GM12873 (cell line): ENCODE results near the gene PPP3CA.

Experiments
- TF ChIP-seq, protein P1 (sequence below): IDR thresholded peaks from 2 replicates; pipeline ENCODE4 v1.5.1; 2012; ENCODE audit warnings: low read depth, mild to moderate bottlenecking, moderate library complexity, low read length, control low read depth; ENCODE audit not compliant: insufficient read depth; ENCODE audit errors: missing control alignments

Gene PPP3CA

DNA sequence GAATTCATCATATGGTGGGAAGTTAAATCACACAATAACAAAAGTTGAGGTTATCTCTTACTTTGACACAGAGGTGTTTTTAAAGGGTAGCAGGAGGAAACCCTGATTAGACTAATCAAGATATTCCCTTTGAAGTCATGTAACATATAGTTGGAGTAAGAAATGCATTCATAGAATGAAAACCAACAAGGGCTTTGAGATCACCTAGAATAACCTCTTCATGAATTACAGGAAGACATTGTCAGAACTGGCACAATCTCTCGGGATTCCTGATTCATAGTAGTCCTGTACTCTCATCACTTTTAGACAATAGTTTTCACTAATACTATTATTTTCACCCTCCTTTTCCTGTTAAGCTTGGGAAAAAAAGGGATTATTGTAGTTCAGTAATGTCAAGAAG is 170.2 kb downstream of the PPP3CA start:
- TF ChIP-seq, protein P1, sequence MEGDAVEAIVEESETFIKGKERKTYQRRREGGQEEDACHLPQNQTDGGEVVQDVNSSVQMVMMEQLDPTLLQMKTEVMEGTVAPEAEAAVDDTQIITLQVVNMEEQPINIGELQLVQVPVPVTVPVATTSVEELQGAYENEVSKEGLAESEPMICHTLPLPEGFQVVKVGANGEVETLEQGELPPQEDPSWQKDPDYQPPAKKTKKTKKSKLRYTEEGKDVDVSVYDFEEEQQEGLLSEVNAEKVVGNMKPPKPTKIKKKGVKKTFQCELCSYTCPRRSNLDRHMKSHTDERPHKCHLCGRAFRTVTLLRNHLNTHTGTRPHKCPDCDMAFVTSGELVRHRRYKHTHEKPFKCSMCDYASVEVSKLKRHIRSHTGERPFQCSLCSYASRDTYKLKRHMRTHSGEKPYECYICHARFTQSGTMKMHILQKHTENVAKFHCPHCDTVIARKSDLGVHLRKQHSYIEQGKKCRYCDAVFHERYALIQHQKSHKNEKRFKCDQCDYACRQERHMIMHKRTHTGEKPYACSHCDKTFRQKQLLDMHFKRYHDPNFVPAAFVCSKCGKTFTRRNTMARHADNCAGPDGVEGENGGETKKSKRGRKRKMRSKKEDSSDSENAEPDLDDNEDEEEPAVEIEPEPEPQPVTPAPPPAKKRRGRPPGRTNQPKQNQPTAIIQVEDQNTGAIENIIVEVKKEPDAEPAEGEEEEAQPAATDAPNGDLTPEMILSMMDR, result no peak

DNA sequence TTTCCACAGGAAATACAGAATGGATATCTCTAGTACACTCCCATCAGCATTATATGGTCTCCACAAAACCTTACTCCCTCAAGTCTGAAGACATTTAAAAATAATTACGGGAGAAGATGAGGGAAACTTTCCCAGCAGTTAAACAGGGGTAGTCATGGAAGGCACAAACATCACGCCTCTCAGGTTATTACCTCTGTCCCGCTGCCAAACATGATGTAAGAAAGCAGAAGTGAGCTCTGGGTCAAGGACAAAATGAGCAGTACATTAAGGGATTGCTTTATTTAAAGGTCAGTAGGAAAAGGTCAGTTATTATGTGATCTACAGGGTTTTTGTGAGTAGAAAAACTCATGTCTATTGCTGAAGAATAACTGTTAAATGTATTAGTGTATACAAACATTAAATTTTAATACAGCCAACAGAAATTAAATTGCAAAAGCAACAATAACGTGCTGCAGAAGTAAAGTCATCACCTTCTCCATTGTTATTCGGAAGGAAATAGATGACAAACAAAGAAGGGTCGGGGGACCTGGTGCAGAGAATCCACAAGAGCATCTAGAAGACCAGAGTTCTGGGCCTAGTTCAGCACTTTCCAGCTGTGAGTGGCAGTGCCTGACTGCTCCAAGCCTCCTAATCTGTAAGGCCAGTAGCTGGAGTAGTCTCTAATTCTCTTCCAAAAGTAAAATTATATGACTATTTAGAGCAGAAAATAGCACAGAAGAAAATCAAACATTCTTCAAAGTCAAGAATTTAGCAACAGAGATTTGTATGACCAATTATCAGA is 171.2 kb downstream of the PPP3CA start:
- TF ChIP-seq, protein P1, result no peak

DNA sequence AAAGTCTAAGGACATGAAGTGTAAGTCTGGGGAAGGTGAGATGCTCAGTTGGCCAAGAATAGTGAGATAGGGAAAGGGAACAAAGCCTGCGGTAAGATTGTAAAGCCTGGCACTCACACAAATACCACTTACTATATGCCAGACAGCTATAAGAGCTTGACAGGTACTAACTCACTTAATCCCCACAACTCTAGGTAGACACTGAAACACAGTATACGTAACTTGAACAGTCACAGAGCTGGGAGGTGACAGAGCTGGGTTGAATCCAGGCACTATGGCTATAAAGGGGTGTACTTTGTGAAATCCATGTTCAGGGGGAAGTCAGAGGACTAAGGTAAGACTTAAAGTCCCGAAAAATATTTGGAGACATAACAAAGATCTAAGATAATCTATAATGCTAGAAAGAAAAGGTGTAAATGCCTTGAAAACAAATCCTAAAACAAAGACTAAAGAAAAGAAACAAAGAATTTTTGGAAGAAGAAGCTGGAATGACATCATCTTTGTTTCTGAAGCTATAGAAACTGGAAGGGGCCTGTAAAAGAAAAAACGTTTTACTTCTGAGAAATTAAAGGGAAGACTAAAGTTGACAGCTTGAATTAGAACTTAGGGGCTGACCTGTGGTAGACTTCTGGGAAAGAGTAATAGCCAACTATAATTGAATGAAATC is 172.5 kb downstream of the PPP3CA start:
- TF ChIP-seq, protein P1, result no peak

DNA sequence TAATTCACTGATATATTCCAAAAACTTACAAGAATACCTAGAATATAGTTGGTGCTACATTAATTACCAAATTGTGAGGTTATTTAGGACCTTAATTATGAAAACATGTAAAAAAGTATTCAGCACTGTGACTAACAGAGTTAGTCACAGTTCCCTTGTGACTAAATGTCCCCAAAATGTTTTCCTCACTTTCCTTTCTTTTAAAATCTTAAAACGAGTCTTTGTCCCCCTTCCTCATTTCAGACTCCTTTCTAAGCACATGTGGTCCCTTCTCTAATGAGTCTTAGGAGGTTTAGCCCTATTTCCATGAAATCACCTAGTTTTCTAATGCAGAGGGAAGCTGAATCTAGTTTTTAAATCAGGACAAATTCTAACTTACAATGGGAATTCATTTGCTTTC is 175.0 kb downstream of the PPP3CA start:
- TF ChIP-seq, protein P1, result no peak

DNA sequence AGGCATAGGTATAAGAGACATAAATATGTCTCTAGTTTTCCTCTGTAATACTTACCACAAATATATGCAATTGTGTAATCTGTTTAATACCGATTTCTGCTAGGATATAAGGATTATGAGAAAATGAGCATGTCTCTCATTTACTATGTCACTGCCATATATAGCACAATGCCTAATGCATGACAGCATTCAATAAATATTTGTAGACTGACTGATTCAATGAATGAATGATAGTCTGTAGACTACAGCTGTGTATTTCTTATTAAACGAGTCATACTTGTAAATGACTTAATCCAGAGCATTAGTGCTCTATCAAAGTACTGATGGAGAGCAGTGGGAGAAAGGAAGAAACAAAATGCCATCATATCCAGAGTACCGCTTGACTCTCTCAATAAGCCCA is 175.6 kb downstream of the PPP3CA start:
- TF ChIP-seq, protein P1, result no peak

DNA sequence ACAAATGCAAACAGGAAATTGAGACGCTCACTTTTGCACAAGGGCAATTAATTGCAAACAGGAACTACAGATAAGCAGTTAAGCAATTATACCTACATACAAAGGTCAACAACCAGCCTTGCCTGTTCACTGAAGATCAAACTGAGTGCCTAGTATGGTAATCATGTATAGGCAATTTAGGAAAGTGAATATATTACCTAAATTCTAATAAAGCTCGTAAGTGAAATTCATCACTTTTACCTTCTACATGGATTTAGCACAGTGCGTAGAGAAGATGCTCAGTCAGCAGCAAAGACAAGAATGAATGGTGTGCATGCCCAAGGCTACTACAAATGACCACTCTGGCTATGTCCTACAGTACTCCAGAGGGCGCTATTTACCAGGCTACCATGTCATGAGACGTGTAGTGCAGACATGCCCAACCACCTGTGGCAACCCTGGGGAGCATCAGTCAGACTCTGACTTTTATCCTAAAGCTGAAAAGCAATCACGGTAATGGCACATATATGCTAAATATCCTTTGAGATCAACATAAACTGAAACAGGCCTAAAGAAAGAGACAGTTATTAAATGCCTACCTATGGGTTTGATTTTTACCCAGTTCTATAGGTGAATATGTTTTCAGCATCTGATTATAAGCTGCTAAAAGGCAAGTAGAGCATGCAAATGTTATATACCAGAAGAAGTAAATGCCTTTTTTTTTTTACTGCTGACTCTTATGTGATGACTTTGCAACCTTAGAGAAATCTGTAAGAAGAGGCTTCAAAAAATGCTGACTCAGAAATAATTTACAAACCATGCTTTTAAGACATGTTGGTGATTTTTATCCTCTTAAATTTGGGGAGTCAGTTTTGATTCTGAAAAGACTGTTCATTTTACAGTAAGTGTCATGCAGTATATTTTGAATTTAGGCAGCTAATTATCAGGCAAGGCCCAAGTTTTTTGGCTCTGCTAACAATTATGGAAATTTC is 178.0 kb downstream of the PPP3CA start:
- TF ChIP-seq, protein P1, result peak; percentile 83

DNA sequence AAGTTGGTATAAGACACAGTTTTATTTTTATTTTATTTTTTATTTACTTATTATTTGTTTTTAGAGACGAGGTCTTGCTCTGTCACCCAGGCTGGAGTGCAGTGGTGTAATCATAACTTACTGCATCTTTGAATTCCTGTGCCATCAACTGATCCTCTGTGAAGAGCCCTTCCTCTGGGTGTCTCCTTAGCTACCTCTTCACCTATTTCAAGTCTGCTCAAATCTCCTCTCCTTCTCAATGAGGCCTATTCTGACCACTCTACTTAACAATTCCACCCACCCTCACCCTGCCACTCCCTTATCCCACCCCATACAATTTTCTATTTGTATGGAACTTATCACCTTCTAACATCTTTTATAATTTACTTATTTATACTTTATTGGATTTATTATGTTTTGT is 183.4 kb downstream of the PPP3CA start:
- TF ChIP-seq, protein P1, result no peak
